Measurements from ENCODE around the gene ADGRL3.
A peak's percentile ranks its signal among the peaks of the same experiment; 100 is the strongest.
"Not testable (repeated sequence)": the region's sequence is repeated elsewhere in the genome, so short reads cannot be mapped to it uniquely, and the experiment has no call there.

Gene ADGRL3

DNA sequence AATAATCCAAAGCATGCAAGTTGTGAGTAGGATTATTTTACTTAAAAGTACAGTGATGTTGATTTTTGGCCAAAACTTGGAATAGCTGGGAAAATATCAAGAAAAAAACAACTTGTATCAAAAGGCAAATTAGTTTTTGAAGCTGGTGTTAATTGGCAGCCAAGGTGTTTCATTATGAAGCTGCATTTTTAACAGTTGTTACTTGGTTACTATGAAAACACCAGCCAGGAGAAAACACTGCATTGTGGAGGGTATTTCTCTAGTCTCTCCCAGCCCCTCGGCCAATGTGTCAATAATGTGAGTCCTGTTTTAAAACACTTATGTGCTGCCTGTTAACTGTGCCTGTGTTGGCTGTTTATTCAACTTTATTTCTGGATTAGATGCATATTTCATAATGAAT lies 733.4 kb downstream of the ADGRL3 start:
- no peak for DNase-seq

- no peak for DNase-seq
Measured at GRCh38 chr4:61934198-61934597, 734.1 kb downstream of the ADGRL3 start.

DNA sequence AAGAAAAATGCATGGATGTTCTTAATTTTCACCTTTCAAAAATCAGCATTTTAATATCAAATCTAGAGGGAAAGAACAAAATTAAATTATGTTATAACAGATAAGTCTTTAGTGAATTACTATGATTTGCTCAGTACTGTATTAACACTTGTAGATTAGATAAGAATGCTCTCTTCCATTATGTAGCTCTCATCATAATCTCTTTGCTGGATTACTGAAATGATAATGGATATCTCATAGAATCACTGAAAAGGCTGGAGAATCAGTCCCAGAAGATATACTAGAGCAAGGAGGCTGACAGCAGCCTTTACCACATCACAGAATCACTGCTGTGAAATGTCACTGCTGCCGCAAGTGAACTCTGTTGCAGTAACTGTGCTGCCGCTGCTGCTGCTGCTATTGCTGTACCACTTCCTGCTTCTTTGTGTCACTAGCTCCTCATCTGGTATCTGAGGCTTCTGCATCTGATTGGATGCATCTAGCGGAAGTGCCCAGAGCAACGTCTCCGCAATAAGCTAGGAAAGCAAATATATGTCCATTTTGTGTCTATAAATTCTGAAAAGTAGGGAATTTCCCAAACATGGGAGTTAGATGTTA lies 738.2 kb downstream of the ADGRL3 start:
- DNase-seq = peak; percentile 6

DNA sequence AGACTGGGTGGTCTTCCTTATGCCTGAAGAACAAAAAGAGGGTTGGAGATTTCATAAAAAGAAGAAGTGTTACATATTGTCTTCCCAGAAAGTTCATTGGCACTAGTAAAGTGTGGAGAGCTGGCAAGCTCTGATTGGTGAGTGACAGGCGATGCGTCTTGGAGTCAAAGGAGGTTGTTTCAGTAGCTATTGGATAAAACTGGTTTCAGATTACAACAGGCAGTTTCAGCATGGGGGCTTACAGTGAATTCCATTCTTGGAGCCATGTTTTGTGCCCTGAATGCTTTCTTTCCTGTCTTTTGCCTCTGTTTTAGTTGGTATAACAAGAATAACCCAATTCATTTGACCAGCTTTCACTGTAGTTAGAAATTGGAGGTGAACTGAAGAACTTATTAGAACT lies 750.5 kb downstream of the ADGRL3 start:
- DNase-seq = no peak

DNA sequence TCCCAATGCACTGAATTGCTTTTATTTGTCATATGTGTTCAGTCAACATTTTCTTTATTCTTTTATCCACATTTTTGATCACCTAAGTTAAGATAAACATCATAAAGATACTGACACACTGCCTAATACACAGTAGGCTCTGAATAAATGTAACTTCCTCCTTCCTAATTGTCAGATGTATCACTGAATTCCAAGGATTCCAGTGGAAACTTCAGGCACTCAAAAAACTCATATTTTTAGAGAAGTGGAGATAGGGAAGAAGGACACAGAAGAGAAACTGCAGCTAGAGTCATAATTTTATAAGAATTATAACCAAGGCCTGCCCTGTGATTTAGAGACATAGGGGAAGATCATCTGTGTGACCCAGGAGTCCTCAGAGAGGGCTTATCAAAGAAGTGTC lies 753.3 kb downstream of the ADGRL3 start:
- no peak for DNase-seq

- DNase-seq = no peak
Measured at GRCh38 chr4:61958591-61958990, 758.5 kb downstream of the ADGRL3 start.

GRCh38 chr4:61959087-61959486 lies 759.0 kb downstream of the ADGRL3 start:
- DNase-seq = no peak

DNA sequence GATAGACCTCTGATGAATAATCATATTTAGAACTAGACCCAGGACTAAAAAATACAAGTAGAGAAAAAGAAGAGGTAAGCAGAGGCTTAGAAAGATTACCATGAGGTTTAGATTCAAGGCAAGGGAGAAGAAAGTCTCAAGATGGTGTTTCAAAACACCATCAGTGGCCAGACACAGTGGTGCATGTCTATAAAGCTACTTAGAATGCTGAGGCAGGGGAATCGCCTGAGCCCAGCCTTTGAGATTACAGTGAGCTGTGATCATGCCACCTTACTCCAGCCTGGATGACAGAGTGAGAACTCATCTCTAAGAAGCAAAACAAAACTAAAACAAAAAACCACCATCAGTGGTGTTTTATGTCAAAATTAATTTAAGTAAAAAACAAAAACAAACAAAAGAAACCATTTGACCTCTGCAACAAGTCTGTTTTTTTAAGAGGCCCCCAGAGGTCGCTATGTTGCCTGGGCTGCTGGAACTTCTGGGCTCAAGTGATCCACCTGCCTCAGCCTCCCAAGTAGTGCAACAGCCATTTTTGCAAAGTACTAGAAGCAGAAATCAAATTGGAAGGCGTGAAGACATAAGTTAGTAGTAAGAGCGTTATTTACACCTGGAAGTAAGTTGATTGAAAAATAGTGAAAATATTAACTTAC lies 784.3 kb downstream of the ADGRL3 start:
- DNase-seq = no peak

GRCh38 chr4:61985426-61985825 lies 785.3 kb downstream of the ADGRL3 start:
- DNase-seq = no peak

DNA sequence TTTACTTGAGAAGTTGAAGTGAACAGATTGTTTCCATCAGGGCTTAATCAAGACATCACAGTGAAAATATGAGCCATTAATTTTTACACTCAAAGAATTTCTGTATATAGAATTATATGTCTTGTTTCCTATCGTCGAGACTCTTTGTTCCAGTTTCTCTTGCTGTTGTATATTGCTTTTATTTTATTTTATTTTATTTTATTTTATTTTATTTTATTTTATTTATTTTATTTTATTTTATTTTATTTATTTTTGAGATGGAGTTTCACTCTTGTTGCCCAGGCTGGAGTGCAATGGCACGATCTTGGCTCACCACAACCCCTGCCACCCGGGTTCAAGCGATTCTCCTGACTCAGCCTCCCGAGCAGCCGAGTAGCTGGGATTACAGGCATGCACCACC lies 786.8 kb downstream of the ADGRL3 start:
- DNase-seq = not testable (repeated sequence)

DNA sequence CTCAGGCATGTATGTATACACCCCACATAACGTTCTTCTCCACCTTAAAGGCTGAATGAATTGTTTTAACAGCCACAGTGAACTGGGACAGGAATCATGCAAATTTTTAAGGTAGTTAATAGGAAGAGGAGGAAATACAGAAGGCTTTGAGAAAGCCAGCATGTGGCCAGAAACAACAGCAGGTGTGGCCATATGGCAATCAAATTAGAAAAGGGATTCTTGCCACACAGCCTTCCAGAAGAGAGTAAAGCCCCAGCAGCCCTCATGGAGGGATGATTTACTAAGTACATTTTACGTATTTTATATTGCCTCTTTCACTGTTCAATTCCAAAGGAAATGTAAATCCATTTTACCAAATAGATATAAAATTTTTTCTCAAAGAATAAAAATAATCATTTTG lies 792.2 kb downstream of the ADGRL3 start:
- no peak for DNase-seq

DNA sequence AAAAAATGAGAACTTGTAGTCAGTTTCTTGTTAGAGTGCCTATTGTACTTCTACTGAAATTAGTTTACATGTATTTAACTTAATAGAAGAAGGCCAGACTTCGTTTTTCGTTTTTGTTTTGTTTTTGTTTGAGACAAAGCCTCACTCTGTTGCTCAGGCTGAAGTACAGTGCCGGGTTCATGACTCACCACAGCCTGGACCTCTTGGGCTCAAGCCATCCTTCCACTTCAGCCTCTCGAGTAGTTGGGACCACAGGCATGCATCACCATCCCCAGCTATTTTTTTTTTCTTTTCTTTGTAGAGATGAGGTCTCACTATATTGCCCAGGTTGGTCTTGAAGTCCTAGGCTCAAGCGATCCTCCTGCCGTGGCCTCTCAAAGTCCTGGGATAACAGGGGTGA lies 793.9 kb downstream of the ADGRL3 start:
- no peak for DNase-seq

DNA sequence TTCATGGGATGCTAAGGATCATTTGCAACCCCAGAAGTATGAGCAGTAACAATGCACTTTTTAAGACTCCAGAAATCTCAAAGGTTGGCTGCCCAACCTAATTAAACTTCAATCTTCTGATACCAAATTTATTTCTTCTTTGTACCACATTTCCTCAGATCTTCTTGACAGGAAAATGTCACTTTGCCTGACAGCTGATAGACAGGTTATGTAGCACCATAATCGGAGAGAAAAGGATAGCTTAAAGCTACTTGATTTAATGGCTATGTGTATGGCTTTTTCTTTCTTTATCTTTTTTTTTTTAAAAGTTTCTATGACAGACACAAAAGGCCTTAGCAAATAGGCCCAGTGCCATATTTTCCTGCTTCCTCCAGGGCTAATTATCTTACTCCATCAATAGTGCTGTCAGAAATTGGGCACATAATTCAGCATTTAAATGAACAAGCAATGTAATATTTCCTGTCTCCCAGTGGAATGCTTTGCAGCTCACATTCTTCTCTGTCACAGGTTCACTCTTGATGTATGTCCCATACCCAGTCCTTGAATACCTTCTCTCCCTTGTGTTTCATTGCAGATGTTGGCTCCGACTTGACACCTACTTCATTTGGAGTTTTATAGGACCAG lies 795.7 kb downstream of the ADGRL3 start:
- no peak for DNase-seq

DNA sequence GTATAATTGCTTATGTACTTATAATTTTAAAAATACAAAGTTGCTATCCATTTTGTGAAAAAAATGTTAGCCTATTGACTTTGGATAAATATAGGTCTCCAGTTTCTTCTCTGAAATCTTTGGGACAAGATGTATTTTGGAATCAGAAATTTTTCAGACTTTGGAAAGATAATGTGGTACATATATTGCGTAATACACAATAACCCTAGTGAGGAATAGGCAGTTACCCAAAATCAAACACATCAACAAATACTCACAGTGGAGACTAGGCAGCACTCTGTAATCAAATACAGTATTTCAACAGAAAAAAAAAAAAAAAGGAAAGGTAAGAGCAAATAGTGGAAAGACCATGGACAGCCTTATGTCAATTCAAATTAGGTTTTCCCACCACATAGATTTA lies 796.8 kb downstream of the ADGRL3 start:
- no peak for DNase-seq

- no peak for DNase-seq
Measured at GRCh38 chr4:61997831-61998230, 797.7 kb downstream of the ADGRL3 start.

DNA sequence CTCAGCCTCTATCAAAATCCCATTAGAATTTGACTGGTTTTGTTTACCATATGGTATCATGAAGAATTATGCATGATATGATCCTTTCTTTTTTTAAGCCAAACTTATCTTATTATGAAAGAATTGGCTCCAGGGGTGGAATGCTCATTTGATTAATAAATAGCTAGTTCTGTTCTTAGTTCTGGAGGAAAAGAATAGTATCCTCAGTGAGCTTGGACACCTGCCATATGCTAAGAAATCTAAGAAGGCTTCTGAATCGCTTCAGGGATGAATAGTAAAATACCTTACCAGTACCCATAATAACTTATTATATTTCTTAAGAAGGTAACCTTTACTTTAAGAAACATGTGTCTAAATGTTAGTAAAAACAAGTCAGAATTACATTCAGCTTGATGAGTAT lies 803.6 kb downstream of the ADGRL3 start:
- no peak for DNase-seq

GRCh38 chr4:62004881-62005280 lies 804.8 kb downstream of the ADGRL3 start:
- DNase-seq = no peak

DNA sequence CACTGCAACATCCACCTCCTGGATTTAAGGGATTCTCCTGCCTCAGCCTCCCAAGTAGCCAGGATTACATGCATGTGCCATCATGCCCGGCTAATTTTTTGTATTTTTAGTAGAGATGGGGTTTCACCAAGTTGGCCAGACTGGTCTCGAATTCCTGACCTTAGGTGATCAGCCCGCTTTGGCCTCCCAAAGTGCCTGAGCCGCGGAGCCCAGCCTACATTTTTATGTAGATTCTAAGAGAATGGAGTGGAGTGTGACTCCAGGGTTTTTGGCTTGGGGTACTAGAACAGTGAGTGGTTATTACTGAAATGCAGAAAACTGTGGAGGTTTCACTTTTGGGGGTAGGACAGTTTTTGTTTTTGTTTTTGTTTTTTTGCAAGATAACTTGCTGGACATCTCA lies 806.0 kb downstream of the ADGRL3 start:
- no peak for DNase-seq

- no peak for DNase-seq
Measured at GRCh38 chr4:62015043-62015739, 815.1 kb downstream of the ADGRL3 start.

GRCh38 chr4:62018537-62018936 lies 818.4 kb downstream of the ADGRL3 start:
- DNase-seq = no peak

DNA sequence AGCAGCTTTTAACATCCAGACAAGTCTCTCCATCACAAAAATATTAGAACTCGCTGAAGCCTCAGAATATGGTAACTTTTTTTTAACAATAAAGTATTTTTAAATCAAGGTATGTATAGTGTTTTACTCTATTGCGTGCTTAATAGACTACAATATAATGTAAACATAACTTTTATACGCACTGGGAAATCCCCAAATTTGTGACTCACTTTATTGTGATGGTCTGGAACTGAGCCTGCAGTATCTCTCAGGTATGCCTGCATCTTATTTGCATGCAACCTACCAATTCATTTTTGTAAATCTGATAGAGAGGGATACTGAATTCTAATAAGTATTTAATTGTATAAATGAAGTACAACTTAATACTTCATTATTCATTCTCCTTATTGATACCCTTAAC lies 823.5 kb downstream of the ADGRL3 start:
- DNase-seq = no peak

- no peak for DNase-seq
Measured at GRCh38 chr4:62028745-62029144, 828.6 kb downstream of the ADGRL3 start.

DNA sequence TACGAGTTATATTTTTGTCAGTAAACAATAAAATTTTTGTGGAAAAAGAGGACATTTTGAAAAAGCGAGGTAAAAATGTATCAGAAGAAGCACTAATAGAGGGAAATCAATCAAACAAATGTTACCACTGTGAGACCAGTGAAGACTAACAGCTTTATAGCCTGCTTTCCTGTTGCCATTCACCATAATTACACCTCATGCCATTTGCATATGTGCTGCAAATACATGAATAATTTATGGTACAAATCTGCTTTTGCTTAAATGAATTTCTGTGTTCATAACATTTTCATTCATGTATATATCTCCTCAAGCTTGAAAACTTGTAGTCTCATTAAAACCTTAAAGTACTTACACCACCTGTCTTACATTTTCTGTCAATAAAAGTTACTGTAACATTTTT lies 830.8 kb downstream of the ADGRL3 start:
- DNase-seq = no peak

GRCh38 chr4:62037571-62037970 lies 837.4 kb downstream of the ADGRL3 start:
- DNase-seq = no peak

Data from CD4-positive, alpha-beta T cell treated with Interleukin-12 subunit alpha and Interleukin-12 subunit beta, for 1 hour (primary cell).